Measurements from ENCODE around the gene HERC2.

GRCh38 chr15:28243901-28244300 lies 78.1 kb downstream of the HERC2 start:
- no peak for TF ChIP-seq CTCF (IDR thresholded peaks at IDR 0.05; ENCODE audit: low read length)
- no peak for TF ChIP-seq EZH2 (IDR thresholded peaks at IDR 0.05; ENCODE audit: borderline replicate concordance, low read length)

Measured in OCI-LY1 (cell line).